OCI-LY1 (cell line): ENCODE results near the gene CDH4.

ENCODE experiments used
- H2AFZ ChIP-seq: fragments of 200-600 bp; sonication (generic), shearing (Covaris generic); 2 replicates; pipeline ENCODE4 v1.6.0; 2014; ENCODE audit warnings: antibody characterized with exemption, mild to moderate bottlenecking, low read length
- H3F3A ChIP-seq: fragments of 200-600 bp; sonication (generic), shearing (Covaris generic); 2 replicates; pipeline ENCODE4 v1.6.0; 2014; ENCODE audit warnings: mild to moderate bottlenecking, antibody characterized with exemption, low read length, moderate library complexity; ENCODE audit not compliant: insufficient read depth
- H3K27ac ChIP-seq: fragments of 200-600 bp; sonication (generic); 2 replicates; pipeline ENCODE4 v1.5.1; 2014; ENCODE audit warnings: low read length, mixed run types, mild to moderate bottlenecking, low read depth; ENCODE audit not compliant: poor library complexity, severe bottlenecking
- H3K27me3 ChIP-seq: fragments of 200-600 bp; sonication (generic); 2 replicates; pipeline ENCODE4 v1.6.0; 2014; ENCODE audit warnings: antibody characterized with exemption, mild to moderate bottlenecking, low read length, moderate library complexity; ENCODE audit not compliant: insufficient read depth
- H3K36me3 ChIP-seq: fragments of 200-600 bp; sonication (generic); 2 replicates; pipeline ENCODE4 v1.6.1; 2014; ENCODE audit warnings: mild to moderate bottlenecking, antibody characterized with exemption, low read length, moderate library complexity, mixed read lengths; ENCODE audit not compliant: insufficient read depth
- H3K4me1 ChIP-seq: fragments of 200-600 bp; sonication (generic); 2 replicates; pipeline ENCODE4 v1.5.1; 2014; ENCODE audit warnings: mild to moderate bottlenecking, low read length, moderate library complexity; ENCODE audit not compliant: insufficient read depth, severe bottlenecking
- H3K4me2 ChIP-seq: fragments of 200-600 bp; sonication (generic), shearing (Covaris generic); 2 replicates; pipeline ENCODE4 v1.6.1; 2014; ENCODE audit warnings: low read length
- H3K4me3 ChIP-seq: fragments of 200-600 bp; sonication (generic); 2 replicates; pipeline ENCODE4 v1.5.1; 2014; ENCODE audit warnings: low read length, low read depth, mild to moderate bottlenecking, mixed read lengths; ENCODE audit not compliant: poor library complexity, severe bottlenecking
- H3K79me2 ChIP-seq: fragments of 200-600 bp; shearing (Covaris generic); 2 replicates; pipeline ENCODE4 v1.6.1; 2016; ENCODE audit warnings: mixed run types, low read length, mixed read lengths; ENCODE audit not compliant: insufficient read depth
- H3K9ac ChIP-seq: fragments of 200-600 bp; sonication (generic), shearing (Covaris generic); 2 replicates; pipeline ENCODE4 v1.6.1; 2014; ENCODE audit warnings: mild to moderate bottlenecking, low read length, mixed read lengths
- H3K9me2 ChIP-seq: fragments of 200-600 bp; sonication (generic), shearing (Covaris generic); 2 replicates; pipeline ENCODE4 v1.6.1; 2014; ENCODE audit warnings: low read depth, mild to moderate bottlenecking, low read length, mixed read lengths
- H3K9me3 ChIP-seq: fragments of 200-600 bp; shearing (Covaris generic); 2 replicates; pipeline ENCODE4 v1.6.1; 2014; ENCODE audit warnings: low read length, mixed read lengths
- H4K20me1 ChIP-seq: fragments of 200-600 bp; sonication (generic), shearing (Covaris generic); 2 replicates; pipeline ENCODE4 v1.6.0; 2016; ENCODE audit warnings: mild to moderate bottlenecking, low read length; ENCODE audit not compliant: insufficient read depth
- CTCF ChIP-seq: fragments of 200-600 bp; sonication (generic), shearing (Covaris generic); IDR thresholded peaks from 2 replicates; pipeline ENCODE4 v1.5.1; 2017; ENCODE audit warnings: mild to moderate bottlenecking, antibody characterized with exemption, low read length, moderate library complexity, mixed read lengths
- EZH2 ChIP-seq: fragments of 200-600 bp; sonication (generic), shearing (Covaris generic); IDR thresholded peaks from 2 replicates; pipeline ENCODE4 v1.8.0; 2017; ENCODE audit warnings: borderline replicate concordance, mixed run types, mild to moderate bottlenecking, antibody characterized with exemption, low read length, moderate library complexity, mixed read lengths

The CDH4 gene

GRCh38 chr20:61800359-61801064 lies 548.5 kb downstream of the CDH4 start:
- Histone ChIP-seq H3K4me3 (no peak overlapping the region), H3K9me2 (no peaks in the 10 kb centered on the region), H3K79me2 (no peaks in the 10 kb centered on the region), H3K27me3 (peaks cover 7% of the 10 kb centered on the region; the same call in 1 of the 2 replicates), H3K27ac (no peak overlapping the region), H3K4me1 (no peaks in the 10 kb centered on the region), H4K20me1 (no peaks in the 10 kb centered on the region), H3K36me3 (no peaks in the 10 kb centered on the region), H3K4me2 (no peak overlapping the region), H3K9me3 (no peaks in the 10 kb centered on the region), H2AFZ (no peak overlapping the region), H3K9ac (no peak overlapping the region), H3F3A (no peaks in the 10 kb centered on the region)
- TF ChIP-seq CTCF (no peak), EZH2 (no peak)

GRCh38 chr20:61801065-61801360 lies 549.0 kb downstream of the CDH4 start:
- H2AFZ ChIP-seq: no peak overlapping the region
- no peaks in the 10 kb centered on the region for H3K9me2 ChIP-seq
- TF ChIP-seq EZH2 (no peak), CTCF (no peak)
- H3K9ac ChIP-seq: no peak overlapping the region
- H3K4me1 ChIP-seq: no peaks in the 10 kb centered on the region
- peaks cover 7% of the 10 kb centered on the region; the same call in 1 of the 2 replicates for H3K27me3 ChIP-seq
- no peak overlapping the region for H3K4me2 ChIP-seq
- no peaks in the 10 kb centered on the region for H3K36me3 ChIP-seq
- no peaks in the 10 kb centered on the region for H3K9me3 ChIP-seq
- H3K79me2 ChIP-seq: no peaks in the 10 kb centered on the region
- no peaks in the 10 kb centered on the region for H4K20me1 ChIP-seq
- no peak overlapping the region for H3K27ac ChIP-seq
- H3K4me3 ChIP-seq: no peak overlapping the region
- H3F3A ChIP-seq: no peaks in the 10 kb centered on the region

GRCh38 chr20:61801428-61801827 lies 549.4 kb downstream of the CDH4 start:
- no peaks in the 10 kb centered on the region for H3K4me1 ChIP-seq
- H3F3A ChIP-seq: no peaks in the 10 kb centered on the region
- no peaks in the 10 kb centered on the region for H4K20me1 ChIP-seq
- no peak overlapping the region for H3K9ac ChIP-seq
- TF ChIP-seq EZH2: no peak
- no peak for TF ChIP-seq CTCF
- no peaks in the 10 kb centered on the region for H3K9me2 ChIP-seq
- H2AFZ ChIP-seq: no peak overlapping the region
- H3K4me3 ChIP-seq: no peak overlapping the region
- no peaks in the 10 kb centered on the region for H3K9me3 ChIP-seq
- H3K27ac ChIP-seq: no peak overlapping the region
- no peak overlapping the region for H3K4me2 ChIP-seq
- H3K27me3 ChIP-seq: peaks cover 7% of the 10 kb centered on the region; the same call in 1 of the 2 replicates
- no peaks in the 10 kb centered on the region for H3K36me3 ChIP-seq
- no peaks in the 10 kb centered on the region for H3K79me2 ChIP-seq
